CD4-positive, alpha-beta T cell treated with Interleukin-4 for 4 hours (primary cell): ENCODE results near the gene SPINK13.
"Not testable (repeated sequence)": the region's sequence is repeated elsewhere in the genome, so short reads cannot be mapped to it uniquely, and the experiment has no call there.

Source experiments
- DNase-seq: peaks from one replicate; pipeline ENCODE4 v3.0.0-alpha.2; 2020

The SPINK13 gene

GRCh38 chr5:148314187-148314586 is 45.6 kb downstream of the SPINK13 start:
- no peak for DNase-seq

GRCh38 chr5:148314731-148315130 is 46.1 kb downstream of the SPINK13 start:
- no peak for DNase-seq

GRCh38 chr5:148320011-148320963 is 51.7 kb downstream of the SPINK13 start:
- not testable (repeated sequence) for DNase-seq

GRCh38 chr5:148333262-148333849 is 64.8 kb downstream of the SPINK13 start:
- no peak for DNase-seq

GRCh38 chr5:148335259-148335658 is 66.7 kb downstream of the SPINK13 start, which contains the start of gene SPINK9:
SPINK9 (plus strand) TSS chr5:148335559; CDS start chr5:148335614, 55 bp downstream.
- no peak for DNase-seq
